ENCODE results near the gene ITPR1.

GRCh38 chr3:4807381-4808280, 314.5 kb downstream of the ITPR1 start:
- TF ChIP-seq CTCF (IDR thresholded peaks at IDR 0.05) (no peak), TCF7L2 (IDR thresholded peaks at IDR 0.05; ENCODE audit: low read depth, low read length) (no peak), REST (IDR thresholded peaks at IDR 0.05; ENCODE audit: insufficient read depth in 1 of 2, low read depth in 2 of 2, low read length in 1 of 2) (no peak)

All from Panc1 (cell line).